ENCODE measurements around the gene NBAS.
A peak's percentile ranks its signal among the peaks of the same experiment; 100 is the strongest.

The NBAS gene

DNA sequence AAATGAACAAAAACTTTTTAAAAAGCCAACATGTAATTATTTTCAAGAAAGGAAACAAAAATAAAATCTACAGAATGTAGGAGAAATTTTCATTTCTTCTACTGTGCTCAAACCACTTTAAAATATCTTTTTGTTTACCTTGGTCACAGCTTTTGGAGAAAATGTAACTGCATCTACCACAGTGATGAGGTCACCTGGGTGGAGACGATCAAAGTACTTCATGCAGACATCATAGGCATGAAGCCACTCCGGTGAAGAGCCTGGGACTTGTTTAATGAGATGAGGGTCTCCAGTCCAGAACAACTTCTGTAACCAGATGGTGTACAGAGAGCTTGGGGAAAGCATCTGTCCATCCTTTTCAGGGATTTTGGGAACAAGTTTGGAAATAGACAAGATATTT, 285.8 kb downstream of the NBAS start:
- H3K4me3 ChIP-seq (ENCODE audit: low read depth, low read length), result no peak overlapping the region
- CTCF ChIA-PET, result no interaction called here
- TF ChIP-seq CTCF (IDR thresholded peaks at IDR 0.05; ENCODE audit: insufficient read depth, low read length, missing control alignments), result no peak
- POLR2A ChIA-PET, result no interaction called here
- no peak for DNase-seq (ENCODE audit: low read depth, low spot score)

GRCh38 chr2:15273452-15273851, 287.7 kb downstream of the NBAS start:
- no peak overlapping the region for H3K4me3 ChIP-seq (ENCODE audit: low read depth, low read length)
- TF ChIP-seq CTCF (IDR thresholded peaks at IDR 0.05; ENCODE audit: insufficient read depth, low read length, missing control alignments), result no peak
- DNase-seq (ENCODE audit: low read depth, low spot score), result no peak
- POLR2A ChIA-PET, result no interaction called here
- CTCF ChIA-PET, result no interaction called here

GRCh38 chr2:15272942-15273341, 288.2 kb downstream of the NBAS start:
- H3K4me3 ChIP-seq (ENCODE audit: low read depth, low read length), result no peak overlapping the region
- POLR2A ChIA-PET, result no interaction called here
- DNase-seq (ENCODE audit: low read depth, low spot score), result no peak
- CTCF ChIA-PET, result no interaction called here
- TF ChIP-seq CTCF (IDR thresholded peaks at IDR 0.05; ENCODE audit: insufficient read depth, low read length, missing control alignments), result no peak

DNA sequence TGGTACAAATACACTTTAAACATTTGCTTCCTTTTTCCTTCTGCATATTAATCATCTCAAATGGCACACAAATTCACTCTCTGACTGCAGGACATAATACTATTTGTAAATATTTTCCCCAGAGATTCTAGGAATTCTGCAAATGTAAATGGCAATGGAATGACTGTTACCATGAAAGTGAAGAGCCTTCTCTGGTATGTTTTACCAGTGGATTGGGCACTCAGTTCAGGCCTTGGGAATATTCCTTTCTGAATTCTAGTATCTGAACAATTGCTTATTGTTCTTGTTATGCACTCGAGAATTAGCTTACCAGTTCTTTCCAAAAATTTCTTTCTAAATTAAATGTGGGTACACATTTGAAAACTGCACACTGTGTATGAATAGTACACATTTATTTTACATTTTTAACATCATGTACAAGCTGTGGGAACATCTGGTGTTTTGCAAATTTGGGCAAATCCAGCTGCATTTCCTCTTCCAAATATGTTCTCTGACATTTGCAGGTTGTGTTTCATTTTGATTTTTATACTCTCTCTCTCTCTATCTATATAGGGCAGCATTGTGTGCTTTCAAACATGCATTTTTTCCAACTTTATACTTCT, 289.1 kb downstream of the NBAS start:
- POLR2A ChIA-PET, result no interaction called here
- no peak for TF ChIP-seq CTCF (IDR thresholded peaks at IDR 0.05; ENCODE audit: insufficient read depth, low read length, missing control alignments)
- DNase-seq (ENCODE audit: low read depth, low spot score), result peak; percentile 3
- no peak overlapping the region for H3K4me3 ChIP-seq (ENCODE audit: low read depth, low read length)
- CTCF ChIA-PET, result no interaction called here

DNA sequence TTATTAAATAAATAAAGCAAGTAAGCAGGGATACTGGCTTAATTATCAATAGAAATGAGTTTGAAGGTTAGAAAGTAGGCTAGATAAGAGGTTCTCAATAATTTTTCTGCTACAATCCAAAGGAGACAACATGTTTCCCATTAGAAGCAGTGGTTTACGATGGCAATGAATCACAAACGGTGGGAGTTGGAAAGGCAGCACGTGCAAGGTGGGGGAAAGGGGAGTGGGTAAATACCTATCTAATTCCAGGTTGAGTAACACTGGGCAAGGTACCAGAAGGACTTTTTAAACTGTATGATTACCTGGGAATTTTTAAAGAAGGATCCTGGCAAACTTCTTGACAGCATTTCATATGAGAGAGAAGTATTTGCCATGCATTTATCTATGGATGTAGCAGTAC, 289.9 kb downstream of the NBAS start:
- CTCF ChIA-PET, result no interaction called here
- no peak for DNase-seq (ENCODE audit: low read depth, low spot score)
- H3K4me3 ChIP-seq (ENCODE audit: low read depth, low read length), result no peak overlapping the region
- no peak for TF ChIP-seq CTCF (IDR thresholded peaks at IDR 0.05; ENCODE audit: insufficient read depth, low read length, missing control alignments)
- POLR2A ChIA-PET, result no interaction called here

- no peak overlapping the region for H3K4me3 ChIP-seq (ENCODE audit: low read depth, low read length)
- CTCF ChIA-PET, result no interaction called here
- POLR2A ChIA-PET, result no interaction called here
- DNase-seq (ENCODE audit: low read depth, low spot score), result no peak
- TF ChIP-seq CTCF (IDR thresholded peaks at IDR 0.05; ENCODE audit: insufficient read depth, low read length, missing control alignments), result no peak
Measured at GRCh38 chr2:15269043-15269442, 292.1 kb downstream of the NBAS start.

Measured in AG04449 (cell line).